Adrenal gland (tissue), 5 donors: ENCODE measurements around the gene CDHR2.

Experiments
- CTCF ChIP-seq, 6 experiments: fragments of 450-650 bp in 4 of 6; fragments of 200-600 bp in 2 of 6; sonication (generic) in 1 of 6; IDR thresholded peaks; 1 replicate in 5 of 6; 2 replicates in 1 of 6; pipeline versions ENCODE4 v1.5.1 to v1.8.0; 2016 to 2021; ENCODE audit warnings: antibody characterized with exemption in 6 of 6, mild to moderate bottlenecking in 2 of 6, moderate library complexity in 1 of 6
- POLR2A ChIP-seq, 2 donors: fragments of 450-650 bp; IDR thresholded peaks; one replicate each; pipeline ENCODE4 v1.6.1; 2017; ENCODE audit warnings: antibody characterized with exemption in 2 of 2, mild to moderate bottlenecking in 2 of 2, moderate library complexity in 1 of 2
- donor health status: DM: no; HTN: no; CAD: no.

- TF ChIP-seq CTCF (IDR thresholded peaks at IDR 0.05), result no peak
- no peak for TF ChIP-seq POLR2A (IDR thresholded peaks at IDR 0.05)
Observed at GRCh38 chr5:176594554-176594953, 45.4 kb downstream of the CDHR2 start.
